GM19239 (cell line): ENCODE results near the gene XYLT2.
A peak's percentile ranks its signal among the peaks of the same experiment; 100 is the strongest.
"Not testable (repeated sequence)": the region's sequence is repeated elsewhere in the genome, so short reads cannot be mapped to it uniquely, and the experiment has no call there.

ENCODE experiments used
- DNase-seq: peaks from one replicate; pipeline ENCODE4 v3.0.0; 2011; ENCODE audit warnings: low spot score; ENCODE audit not compliant: insufficient read length
- FAIRE-seq: peaks from 2 replicates; lab custom pipeline; 2011; peaks lifted over from hg19 to GRCh38; lab: Jason Lieb, UNC

XYLT2 gene

DNA sequence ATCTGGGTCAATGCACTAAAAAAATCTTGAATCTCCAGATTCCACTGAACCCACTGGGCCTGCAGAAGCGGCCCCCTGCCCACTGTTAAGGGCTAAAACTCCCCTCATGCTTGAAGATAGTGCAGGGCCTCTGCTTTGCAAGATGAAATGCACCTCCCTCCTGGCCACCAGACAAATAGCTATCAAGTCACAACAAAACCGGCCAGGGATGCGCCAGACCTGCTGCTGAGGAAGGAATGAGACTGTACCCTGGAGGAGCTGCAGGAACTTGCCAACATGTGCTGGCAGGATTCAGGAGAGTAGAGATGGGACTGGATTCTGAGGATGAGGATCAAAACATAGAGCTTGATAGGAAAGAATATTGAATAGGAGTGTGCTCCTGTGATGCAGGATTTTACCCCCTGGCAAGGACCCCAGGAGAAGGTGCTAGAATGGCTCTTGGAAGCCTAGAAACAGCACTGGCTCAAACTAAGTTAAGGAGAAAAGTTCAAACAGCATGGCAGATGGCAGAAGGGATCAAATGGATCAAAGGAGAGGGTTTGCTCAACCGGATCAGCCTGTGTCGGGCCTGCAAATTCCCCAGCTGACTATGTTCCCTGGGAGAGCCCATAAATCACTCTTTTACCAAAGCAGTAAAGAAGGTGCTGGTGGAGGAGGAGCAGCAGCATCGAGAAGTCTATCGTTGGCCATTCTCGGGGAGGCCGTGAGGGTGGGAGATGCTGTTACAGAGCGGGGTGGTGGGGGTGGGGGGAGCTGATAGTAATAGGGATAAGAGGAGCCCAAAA, 27.2 kb upstream of the XYLT2 start:
- DNase-seq (no peak), FAIRE-seq (no peak)

DNA sequence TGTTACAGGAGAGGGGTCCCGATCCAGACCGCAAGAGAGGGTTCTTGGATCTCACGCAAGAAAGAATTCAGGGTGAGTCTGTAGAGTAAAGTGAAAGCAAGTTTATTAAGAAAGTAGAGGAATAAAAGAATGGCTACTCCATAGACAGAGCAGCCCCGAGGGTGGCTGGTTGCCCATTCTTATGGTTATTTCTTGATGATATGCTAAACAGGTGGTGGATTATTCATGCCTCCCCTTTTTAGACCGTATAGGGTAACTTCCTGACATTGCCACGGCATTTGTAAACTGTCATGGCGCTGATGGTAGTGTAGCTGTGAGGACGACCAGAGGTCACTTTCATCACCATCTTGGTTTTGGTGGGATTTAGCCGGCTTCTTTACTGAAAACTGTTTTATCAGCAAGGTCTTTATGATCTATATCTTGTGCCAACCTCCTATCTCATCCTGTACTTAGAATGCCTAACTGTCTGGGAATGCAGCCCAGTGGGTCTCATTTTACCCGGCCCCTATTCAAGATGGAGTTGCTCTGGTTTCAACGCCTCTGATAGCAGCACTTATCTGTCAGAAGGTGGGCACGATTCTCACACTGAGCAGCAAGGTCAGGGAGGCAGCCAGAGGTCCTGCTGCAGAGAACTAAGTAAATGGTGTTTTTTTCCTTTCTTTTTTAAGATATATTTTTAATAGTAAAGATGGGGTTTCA, 26.5 kb upstream of the XYLT2 start:
- FAIRE-seq (no peak), DNase-seq (no peak)

DNA sequence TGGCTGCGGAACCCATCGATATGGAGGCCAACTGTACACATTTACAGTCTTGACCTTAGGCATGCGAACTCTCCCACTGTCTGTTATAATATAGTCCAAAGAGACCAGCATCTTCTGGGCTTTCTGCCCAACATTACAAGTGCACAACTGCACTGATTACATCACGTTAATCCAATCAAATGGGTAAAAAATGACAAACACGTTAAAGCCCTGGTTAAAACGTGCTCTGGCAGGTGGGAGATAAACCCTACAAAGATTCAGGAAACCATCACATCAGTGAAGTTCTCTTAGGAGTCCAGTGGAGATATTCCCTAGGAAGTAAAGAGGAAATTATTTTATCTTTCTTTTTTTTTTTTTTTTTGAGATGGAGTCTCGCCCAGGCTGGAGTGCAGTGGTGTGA, 23.7 kb upstream of the XYLT2 start:
- DNase-seq, result no peak

DNA sequence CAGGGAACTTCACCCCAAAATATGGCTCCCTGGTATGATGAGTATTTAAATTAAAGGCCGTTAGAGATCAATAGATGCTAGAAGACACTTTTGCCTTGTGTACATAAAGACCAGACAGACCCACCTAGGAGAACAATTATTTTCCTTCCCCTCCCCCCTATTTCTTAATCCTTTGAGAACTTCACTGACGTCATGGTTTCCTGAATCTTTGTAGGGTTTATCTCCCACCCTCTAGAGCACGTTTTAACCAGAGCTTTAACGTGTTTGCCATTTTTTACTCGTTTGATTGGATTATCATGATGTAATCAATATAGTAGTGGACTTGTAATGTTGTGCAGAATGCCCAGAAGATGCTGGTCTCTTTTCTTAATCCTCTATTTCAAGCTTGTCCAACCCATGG, 22.9 kb upstream of the XYLT2 start:
- FAIRE-seq, result no peak
- no peak for DNase-seq

More for the DNA sequence above, 23.7 kb upstream of the XYLT2 start:
- FAIRE-seq, result no peak

DNA sequence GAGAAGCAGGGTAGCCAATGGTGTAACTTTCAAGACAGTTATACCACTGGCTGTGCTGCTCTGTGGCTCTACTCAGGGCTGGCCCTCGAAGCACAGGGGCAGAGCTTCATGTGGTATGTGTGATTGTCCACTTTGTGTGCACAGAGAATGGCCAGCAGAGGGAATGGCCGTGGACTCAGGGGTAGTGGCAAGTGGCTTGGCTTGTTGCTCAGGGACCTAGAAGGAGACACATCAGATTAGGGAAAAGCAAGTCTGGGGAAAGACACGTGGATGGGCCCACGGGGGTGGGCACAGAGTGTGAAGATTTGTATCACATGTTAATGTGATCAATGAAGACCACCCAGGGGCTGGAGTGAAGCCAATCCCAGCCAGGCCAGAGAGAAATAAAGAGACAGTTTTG, 20.0 kb upstream of the XYLT2 start:
- DNase-seq, result no peak
- no peak for FAIRE-seq

DNA sequence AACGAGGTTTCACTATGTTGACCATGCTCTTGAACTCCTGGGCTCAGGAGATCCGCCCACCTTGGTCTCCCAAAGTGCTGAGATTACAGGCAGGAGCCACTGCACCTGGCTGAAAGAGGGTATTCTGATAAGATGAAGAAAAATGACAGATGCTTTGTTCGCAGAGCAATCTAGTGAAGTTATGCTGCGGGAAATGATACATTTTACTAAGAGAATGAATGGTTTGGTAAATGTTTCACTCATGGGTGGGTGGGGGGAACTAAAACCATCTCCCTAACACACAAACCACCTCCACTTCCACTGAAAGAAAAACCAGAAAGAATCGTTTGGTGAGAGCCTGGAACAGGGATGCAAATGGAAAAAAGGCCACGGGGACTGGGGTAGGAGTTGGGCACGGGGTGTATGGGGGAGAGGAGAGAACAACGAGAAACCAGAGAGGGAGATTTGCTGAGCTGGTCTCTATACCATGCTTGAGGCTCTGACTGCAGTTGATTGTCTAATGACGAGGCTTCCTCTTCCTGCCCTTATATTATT, 19.0 kb upstream of the XYLT2 start:
- FAIRE-seq (no peak), DNase-seq (no peak)

DNA sequence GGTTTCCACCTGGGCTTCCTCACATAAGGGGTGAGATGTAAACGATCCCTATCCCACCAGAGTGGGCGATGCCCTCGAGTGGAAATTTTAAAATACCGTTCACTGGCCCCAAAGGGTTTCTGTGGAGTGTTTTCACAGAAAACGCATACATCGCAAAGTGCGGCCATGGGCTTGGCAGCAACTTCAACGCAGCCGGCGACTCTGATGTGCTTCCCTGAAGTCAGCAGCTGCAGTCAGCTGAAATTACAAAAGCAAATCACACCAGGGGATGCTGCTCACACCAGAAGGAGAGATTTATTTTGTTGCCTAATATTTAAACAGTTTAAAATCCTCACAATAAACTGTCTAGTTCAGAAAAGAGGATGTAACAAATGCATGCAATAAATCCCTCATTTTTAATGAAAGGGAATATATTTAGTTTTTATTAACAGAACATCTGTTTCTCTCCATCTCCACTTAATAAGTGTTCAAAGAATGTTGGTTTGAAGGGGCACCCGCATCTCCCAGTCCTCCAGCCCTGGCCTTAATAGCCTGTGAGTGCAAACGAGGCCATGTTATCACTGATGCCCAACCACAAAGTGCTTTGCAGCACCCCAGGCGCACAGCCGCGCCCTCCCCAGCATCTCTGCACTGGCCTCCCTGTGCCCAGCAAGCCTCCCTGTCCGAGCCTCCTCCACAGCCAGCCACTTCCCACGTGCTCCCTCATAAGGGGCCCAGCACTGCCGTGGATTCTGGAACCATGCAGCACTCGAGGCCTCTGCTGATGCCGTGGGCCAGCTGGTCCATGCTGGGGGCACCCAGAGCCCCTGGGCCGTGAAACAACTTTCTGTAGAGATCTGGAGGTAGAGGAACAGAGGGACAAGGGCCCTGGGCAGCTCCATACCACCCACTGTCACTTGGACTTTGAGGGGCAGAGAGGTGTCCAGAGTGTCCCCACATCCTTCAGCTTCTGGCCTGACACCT, 17.3 kb upstream of the XYLT2 start:
- FAIRE-seq, result no peak
- no peak for DNase-seq

DNA sequence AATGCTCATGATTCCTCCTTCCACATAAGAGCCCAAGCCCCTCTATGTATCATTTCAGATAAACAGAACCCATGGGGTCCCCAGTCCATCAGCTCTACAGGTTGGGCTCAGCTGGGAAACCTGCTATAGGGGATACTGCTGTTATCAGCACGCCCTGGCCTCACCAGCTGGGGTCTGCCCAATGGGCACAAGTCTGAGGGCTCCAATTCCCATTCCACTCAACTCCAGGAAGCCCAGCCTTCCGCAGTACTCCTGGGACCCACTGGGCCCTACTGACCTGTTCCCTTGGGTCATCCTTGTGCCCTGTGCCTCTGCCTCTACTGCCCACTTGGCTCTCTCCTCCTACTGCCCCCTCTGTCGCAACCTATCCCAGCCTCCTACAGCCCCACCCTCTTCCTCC, 16.2 kb upstream of the XYLT2 start:
- FAIRE-seq, result no peak

DNA sequence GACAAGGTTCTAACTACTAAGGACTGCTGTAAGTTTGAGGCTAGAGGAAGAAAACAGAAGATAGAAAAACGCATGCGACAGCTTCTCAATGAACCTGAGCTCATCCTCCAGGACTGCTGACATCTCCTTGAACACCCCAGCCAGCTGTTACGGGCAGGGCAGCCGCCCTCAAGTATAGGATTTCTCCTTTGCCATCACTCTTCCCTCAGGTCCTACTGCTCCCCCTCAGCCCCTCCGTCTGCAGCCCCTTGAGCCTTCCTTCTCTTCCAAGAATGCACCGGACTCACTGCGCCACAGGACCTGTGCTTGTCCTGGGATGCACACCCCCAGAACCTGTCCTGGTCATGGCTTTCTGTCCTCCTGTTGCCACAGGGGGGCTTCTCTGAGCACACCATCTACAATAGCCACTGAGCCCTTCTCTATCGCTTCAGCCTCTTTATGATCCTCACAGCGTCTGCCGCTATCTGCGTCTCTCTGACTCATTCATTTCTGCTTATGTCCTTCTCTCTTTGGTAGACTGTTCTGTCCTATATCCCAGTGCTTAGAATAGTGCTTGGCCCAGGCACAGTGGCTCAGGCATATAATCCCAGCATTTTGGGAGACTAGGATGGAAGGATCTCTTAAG, 15.7 kb upstream of the XYLT2 start:
- FAIRE-seq (no peak), DNase-seq (no peak)

More for the DNA sequence above, 16.2 kb upstream of the XYLT2 start:
- no peak for DNase-seq

DNA sequence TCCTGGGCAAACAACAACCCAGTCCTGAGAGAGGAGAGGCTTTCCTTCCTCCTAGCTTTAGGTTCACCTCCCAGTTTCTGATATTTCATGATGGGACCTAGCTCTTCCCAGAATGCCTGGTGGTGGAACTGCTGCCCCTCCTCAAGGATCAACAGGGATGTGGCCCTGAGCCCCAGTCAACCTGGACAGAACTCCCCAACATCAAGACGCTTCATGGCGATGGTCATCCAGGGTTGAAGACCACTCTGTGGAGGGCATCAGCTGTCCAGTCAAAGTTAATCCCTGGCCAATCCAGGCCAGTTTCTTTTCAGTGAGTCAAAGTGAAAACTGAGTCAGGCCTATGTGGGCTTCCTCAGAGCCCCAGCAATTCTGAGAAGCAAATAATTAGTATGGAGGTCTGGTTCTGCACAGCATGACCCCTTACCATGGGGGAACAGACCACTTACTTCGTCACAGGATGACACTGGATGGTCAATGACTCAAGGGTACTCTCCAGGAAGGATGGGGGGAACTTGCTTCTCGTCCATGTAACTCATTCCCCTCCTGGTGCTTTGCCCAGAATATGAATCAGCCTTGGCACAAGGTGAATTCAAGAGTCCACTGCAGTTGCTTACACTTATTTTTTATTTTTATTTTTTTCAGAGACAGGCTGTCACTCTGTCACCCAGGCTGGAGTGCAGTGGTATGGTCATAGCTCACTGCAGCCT, 14.7 kb upstream of the XYLT2 start:
- no peak for FAIRE-seq
- DNase-seq, result no peak

DNA sequence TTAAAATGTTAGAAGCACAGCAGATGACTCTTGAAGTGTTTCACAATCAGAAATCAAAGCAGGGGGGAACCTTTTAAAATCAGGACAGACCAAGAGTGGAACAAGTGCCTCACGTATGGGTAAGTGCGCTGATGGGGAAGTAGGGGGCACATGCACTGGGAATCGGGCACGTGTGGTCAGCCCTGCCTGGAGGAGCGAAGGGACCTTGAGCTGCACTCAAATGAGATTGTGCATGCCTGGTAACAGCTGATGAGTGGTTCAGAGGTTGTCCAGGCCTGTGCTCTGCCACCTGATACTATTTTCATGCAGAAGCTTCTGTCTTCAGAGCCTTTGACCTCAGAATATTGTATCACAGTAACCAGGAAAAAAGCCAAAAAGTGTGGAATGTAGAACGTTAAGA, 13.7 kb upstream of the XYLT2 start:
- FAIRE-seq (no peak), DNase-seq (no peak)

DNA sequence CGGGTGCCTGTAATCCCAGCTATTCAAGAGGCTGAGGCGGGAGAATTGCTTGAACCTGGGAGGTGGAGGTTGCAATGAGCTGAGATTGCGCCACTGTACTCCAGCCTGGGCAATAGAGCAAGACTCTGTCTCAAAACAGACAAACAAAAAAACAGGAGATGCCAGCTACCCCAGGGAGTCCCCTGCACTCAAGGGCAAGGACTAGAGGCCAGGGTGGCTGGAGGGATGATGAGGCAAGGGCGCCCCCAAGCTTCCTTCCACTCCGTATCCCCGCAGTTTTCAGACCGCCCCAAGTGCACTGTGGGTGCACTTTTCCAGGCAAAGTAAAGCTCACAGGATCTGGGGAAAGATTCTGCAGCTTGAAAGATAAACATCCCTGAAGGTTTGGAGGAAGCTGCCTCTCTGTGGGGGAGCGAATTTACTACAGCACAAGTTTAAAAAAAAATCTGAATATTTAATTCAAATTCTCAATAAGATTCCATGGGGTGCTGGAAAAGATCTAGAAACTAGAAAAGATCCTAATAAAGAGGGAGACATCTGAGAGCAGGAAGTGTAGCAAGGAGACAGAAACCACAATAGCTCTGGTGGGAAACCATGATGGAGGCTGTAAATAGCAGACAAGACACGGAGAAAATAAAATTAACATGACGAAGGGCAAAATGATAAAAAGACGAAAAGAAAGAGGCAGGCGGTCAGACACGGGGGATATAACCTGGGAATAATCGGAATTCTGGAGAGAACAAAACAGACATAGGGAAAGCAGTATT, 12.5 kb upstream of the XYLT2 start:
- not testable (repeated sequence) for DNase-seq, FAIRE-seq

DNA sequence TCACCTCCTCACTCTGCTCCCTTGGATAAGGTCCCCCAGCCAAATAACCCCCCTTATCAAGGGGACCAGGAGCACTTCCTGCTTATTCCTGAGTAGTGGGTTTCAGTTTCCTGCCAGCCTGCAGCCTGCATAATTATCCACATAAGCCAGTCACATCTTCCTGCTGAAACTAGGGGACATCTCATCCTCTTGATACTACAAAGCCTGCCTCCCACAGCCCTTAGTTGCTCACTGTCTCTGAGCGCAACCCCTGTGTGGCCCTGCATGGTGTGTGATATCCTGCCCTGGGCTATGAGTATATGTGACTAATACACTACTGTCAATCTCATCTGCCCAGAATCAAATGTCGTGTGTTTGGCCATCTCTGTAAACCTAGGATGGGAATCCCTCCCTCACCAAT, 8.0 kb upstream of the XYLT2 start:
- FAIRE-seq, result no peak
- DNase-seq, result no peak

DNA sequence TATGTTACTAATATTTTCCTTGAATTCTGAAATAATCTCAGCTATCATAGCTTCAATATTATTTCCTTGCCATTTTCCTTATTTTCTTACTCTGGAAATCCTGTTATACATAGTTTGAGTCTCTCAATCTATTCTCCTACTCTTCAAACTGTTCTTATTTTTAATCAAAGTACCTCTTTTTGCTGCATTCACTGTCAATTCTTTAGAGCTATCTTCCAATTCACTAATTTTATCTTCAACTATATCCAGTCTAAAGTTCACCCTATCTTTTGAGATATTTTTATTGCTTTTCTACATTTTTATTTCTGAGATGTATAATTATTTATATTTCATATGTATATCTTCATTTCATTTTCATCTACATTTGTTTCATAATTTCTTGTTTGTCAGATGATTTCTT, 7.3 kb upstream of the XYLT2 start:
- FAIRE-seq (no peak), DNase-seq (no peak)

DNA sequence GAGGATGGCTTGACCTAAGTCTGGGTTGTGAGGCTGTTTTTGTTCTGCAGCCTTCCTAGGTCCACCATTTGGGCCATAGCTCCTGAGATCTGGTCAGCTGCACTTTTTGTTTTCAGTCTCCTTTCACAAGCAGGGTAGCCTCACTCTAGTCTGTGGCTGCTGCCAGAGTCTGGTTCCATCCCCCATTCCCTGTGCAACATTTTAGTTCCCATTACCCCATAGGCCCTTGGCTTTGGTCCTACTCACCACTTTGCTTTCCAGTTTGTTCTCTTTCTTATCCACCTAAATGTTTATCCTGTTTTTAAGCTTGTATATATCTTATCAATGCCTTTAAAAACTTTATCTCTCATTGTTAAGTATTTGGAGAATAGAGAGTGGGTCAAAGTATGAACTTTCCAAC, 6.5 kb upstream of the XYLT2 start:
- no peak for DNase-seq
- FAIRE-seq, result no peak

DNA sequence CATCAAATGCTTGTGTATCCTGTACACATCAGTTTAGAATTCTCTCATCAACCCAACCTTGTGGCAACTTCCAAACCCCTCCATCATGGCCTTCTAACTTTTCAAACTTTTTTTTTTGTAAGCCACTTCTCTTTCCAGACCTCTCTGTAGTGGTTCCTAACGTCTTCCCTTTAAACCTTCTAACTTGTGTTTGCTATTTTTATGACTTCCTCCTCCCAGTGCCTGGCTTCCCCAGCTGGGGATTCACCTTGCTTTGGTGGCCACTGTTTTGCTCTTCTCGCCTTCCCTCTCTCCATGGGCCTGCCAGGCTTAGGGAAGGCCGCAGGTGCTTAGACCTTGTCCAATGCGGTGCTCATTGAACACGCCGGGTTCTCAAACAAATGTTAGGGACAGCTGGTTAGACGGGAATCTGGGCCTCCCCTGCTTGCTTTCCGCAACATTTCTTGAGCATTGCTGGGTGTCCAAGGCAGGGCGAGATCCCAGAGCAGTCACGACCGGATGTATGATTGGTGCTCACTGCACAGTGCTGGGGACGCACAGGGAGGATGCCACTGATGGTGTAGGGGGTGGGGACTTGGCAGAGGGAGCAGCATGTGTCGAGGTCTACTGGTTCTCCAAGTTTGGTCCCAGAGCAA, 1.1 kb upstream of the XYLT2 start:
- FAIRE-seq (no peak), DNase-seq (no peak)

DNA sequence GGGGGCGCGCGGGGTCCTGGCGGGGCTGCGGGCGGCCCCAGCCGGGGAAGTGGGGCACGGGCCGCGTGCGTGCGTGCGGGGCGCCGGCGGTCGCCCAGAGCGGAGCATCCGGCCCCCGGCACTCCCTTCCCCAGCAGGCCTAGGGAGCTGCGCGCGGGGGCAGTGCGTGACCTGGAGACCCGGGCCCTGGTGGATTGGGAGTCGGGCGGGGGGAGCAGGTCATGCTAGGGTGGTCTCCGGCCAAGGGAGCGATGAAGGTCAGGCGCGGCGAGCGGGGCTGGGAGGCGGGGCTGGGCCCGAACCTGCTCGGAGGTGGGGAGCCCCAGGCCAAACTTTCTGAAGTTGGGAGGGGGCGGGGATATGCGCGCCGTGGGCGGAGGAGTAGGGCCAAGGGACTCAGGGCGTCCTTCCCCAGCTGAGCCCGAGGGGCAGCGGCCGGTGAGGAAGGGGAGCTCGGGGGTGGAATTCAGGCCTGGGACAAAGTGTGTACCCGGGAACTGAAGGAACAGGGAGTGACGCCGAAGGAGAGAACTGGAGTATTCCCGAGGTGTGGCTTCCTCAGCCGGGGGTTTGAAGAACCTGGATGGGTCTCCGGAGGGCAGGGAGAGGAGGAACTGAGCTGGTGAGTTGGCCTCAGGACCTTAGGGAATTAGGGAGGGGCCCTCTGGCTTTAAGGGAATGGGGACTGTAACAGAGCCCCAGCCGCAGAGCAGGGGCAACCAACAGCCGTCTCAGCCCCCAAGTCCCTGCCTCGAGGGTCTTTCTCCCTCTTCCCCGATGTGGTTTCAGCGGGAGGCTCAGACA, 589 bp downstream of the XYLT2 start:
- FAIRE-seq (no peak), DNase-seq (peak; percentile 75)
